ENCODE results near the gene GGT6.
"Not testable (repeated sequence)": the region's sequence is repeated elsewhere in the genome, so short reads cannot be mapped to it uniquely, and the experiment has no call there.

GGT6 gene

DNA sequence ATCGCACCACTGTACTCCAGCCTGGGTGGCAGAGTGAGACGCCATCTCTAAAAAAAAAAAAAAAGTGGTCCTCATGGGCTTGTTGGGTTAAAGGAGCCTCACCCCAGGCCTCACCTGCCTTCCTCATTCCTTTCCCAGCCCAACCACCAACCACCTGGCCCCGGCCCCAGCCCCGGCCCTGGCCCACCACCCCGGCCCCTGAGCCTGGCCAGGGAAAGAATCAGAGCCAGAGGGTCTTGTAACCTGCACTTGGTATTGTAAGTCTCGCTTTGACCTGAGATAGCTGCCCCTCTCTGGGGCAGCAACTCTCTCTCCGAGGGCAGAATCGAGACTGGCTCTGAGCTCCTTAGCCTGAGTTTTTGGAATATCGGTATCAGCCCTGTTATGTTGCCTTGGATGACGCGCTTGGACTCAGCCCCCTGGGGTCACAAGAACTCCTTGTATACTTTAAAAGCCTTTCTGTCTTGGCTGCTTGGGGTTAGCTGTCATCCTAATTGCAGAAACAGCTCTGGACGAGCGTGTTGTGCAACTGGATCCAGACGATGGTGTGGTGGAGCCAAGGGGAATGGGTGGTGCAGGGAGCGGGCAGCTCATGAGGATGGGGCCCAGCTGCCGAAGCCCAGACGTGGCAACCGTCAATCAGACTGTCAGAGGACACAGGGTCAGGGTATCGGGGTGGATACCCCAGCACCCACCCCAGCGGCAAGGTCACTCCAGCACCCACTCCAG, 38.6 kb upstream of the GGT6 start:
- Mint-ChIP-seq H3K4me1 (peaks cover 54% of the 10 kb centered on the region), H3K36me3 (ENCODE audit: low read depth) (peaks cover 14% of the 10 kb centered on the region), H3K4me3 (peak overlapping the region; percentile 21 to 56 (median 52)), H3K27ac (peak overlapping the region; percentile 96 to 98 (median 97)), H3K9me3 (no peaks in the 10 kb centered on the region), H3K27me3 (ENCODE audit: low read depth) (no peaks in the 10 kb centered on the region)
- TF ChIP-seq, protein P1, sequence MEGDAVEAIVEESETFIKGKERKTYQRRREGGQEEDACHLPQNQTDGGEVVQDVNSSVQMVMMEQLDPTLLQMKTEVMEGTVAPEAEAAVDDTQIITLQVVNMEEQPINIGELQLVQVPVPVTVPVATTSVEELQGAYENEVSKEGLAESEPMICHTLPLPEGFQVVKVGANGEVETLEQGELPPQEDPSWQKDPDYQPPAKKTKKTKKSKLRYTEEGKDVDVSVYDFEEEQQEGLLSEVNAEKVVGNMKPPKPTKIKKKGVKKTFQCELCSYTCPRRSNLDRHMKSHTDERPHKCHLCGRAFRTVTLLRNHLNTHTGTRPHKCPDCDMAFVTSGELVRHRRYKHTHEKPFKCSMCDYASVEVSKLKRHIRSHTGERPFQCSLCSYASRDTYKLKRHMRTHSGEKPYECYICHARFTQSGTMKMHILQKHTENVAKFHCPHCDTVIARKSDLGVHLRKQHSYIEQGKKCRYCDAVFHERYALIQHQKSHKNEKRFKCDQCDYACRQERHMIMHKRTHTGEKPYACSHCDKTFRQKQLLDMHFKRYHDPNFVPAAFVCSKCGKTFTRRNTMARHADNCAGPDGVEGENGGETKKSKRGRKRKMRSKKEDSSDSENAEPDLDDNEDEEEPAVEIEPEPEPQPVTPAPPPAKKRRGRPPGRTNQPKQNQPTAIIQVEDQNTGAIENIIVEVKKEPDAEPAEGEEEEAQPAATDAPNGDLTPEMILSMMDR (IDR thresholded peaks at IDR 0.05; ENCODE audit: unreplicated experiment in 3 of 3), result no peak

DNA sequence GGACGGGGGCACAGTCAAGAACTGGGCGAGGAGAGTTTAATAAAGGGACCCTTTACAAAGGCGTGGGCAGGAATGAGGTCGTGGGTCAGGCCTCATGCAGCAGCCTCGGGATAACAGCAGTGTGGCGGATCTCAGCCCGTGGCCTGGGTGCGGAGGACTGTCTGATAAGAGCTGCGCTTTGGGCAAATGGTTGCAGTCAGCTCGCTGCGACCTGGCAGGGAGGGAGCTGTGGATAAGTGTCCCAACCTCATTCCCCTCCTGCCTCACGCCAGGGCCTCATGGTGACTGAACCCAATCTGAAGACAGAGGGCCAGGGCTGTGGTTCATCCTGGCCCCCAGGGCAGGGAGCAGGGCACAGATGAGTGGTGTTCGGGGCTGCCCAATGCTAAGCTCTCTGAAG, 37.6 kb upstream of the GGT6 start:
- Mint-ChIP-seq H3K27ac (peak overlapping the region; percentile 25 to 78 (median 64)), H3K4me3 (no peak overlapping the region), H3K36me3 (ENCODE audit: low read depth) (peaks cover 18% of the 10 kb centered on the region), H3K9me3 (no peaks in the 10 kb centered on the region), H3K27me3 (ENCODE audit: low read depth) (no peaks in the 10 kb centered on the region), H3K4me1 (peaks cover 51% of the 10 kb centered on the region)
- TF ChIP-seq, protein P1 (IDR thresholded peaks at IDR 0.05; ENCODE audit: unreplicated experiment in 3 of 3), result no peak

DNA sequence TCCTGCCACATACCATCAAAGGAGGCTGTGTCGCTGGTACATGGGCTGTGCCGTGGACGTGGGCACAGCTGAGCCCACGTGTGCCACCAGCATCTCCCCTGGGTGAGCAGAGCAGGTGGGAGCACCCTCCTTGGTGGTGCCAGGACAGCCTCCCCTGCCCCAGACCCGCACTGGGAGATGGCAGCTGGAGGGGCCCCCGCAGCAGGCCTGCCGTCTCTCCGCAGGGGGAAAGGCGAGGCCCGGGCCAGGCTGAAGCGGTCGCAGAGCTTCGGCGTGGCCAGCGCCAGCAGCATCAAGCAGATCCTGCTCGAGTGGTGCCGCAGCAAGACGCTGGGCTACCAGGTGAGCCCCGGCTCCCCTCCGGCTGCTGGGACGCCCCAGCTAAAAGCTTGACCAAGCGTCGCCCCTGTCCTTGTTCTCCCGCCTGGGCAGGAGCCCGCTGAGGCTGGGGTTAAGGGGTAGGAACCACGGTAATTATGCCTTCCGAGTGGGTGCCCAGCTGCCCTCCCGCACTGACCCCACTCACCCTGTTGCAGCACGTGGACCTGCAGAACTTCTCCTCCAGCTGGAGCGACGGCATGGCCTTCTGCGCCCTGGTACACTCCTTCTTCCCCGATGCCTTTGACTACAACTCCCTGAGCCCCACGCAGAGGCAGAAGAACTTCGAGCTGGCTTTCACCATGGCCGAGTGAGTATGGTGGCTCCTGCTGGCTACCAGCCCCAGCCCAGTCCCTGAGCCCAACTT, 36.4 kb upstream of the GGT6 start:
- no peak overlapping the region for H3K27ac Mint-ChIP-seq
- TF ChIP-seq, protein P1 (IDR thresholded peaks at IDR 0.05; ENCODE audit: unreplicated experiment in 3 of 3), result no peak
- H3K4me3 Mint-ChIP-seq, result peak overlapping the region in 1 of 3 experiments; percentile 28
- H3K9me3 Mint-ChIP-seq, result no peaks in the 10 kb centered on the region
- H3K36me3 Mint-ChIP-seq (ENCODE audit: low read depth), result peaks cover 18% of the 10 kb centered on the region
- peaks cover 43% of the 10 kb centered on the region for H3K4me1 Mint-ChIP-seq
- no peaks in the 10 kb centered on the region for H3K27me3 Mint-ChIP-seq (ENCODE audit: low read depth)

DNA sequence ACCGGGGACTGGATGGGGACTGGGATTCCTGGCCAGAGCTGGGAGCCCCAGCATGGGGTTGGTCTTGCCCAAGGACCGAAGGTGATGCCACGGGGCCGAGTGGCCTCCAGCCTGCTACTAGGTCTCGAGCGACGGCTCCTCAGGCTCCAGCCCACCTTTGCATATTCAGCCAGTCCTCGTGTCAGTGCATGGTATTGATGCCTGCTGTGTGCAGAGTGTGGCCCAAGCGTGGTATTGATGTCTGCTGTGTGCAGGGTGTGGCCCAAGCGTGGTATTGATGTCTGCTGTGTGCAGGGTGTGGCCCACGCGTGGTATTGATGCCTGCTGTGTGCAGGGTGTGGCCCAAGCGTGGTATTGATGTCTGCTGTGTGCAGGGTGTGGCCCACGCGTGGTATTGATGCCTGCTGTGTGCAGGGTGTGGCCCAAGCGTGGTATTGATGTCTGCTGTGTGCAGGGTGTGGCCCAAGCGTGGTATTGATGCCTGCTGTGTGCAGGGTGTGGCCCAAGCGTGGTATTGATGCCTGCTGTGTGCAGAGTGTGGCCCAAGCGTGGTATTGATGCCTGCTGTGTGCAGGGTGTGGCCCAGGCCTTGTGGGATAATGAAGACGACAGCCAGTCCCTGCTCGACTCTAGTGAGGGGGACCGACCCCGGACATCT, 35.4 kb upstream of the GGT6 start:
- H3K4me1 Mint-ChIP-seq, result peaks cover 39% of the 10 kb centered on the region
- H3K27ac Mint-ChIP-seq; H3K9me3 Mint-ChIP-seq; H3K27me3 Mint-ChIP-seq (ENCODE audit: low read depth); H3K4me3 Mint-ChIP-seq: not testable (repeated sequence)
- H3K36me3 Mint-ChIP-seq (ENCODE audit: low read depth), result peaks cover 17% of the 10 kb centered on the region

DNA sequence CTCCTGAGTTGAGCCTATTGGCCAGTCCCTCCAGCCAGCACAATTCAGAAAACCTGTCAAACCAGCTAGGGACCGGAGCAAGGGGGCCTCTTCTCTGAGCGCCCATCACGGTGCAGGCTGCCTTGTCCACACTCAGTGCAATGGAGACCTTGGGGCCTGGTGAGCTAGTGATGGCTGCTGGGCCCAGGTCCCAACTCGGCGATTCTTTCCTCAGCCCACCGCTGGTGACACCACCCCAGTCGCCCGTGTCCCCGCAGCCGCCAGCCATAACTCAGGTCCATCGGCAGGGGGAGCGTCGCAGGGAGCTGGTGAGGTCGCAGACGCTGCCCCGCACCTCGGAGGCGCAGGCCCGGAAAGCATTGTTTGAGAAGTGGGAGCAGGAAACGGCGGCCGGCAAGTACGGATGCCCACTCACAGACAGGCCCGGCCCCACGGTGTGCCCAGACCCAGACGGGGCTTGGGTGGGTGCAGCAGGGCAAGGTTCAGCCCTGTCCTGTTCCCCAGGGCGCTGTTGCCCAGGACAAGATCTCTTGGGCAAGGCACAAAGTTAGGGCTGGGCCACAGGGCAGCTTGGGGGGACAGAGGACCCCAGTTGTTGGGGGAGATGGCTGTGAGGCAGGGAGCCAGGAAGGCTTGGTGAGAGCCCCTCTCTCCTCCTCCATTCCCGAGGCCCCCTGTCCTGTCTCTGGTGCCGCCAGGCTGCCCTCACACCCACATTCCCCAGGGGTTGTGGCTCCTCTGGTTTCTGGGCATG, 34.7 kb upstream of the GGT6 start:
- peaks cover 38% of the 10 kb centered on the region for H3K4me1 Mint-ChIP-seq
- TF ChIP-seq, protein P1 (IDR thresholded peaks at IDR 0.05; ENCODE audit: unreplicated experiment in 3 of 3), result peak; percentile 16 to 50 (median 29)

DNA sequence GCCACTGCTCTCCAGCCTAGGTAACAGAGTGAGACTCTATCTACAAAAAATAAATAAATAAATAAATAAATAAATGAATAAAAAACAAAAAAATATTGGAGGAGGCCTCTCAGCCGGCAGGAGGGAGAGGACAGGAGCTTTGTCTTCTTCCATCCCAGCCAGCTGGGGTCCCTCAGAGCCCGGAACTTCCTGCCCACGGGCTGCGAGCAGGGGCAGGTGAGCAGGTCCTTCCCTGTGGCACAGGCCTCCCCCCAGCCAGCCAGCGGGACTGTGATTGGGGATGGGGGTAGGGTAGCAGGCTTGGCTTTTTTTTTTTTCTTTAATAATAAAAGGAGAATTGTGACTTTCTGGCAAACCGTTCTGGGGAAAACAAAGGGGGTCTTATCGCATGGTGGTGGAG, 34.0 kb upstream of the GGT6 start:
- peaks cover 4% of the 10 kb centered on the region for H3K27me3 Mint-ChIP-seq (ENCODE audit: low read depth)
- H3K36me3 Mint-ChIP-seq (ENCODE audit: low read depth), result peaks cover 15% of the 10 kb centered on the region
- no peak overlapping the region for H3K4me3 Mint-ChIP-seq
- TF ChIP-seq, protein P1 (IDR thresholded peaks at IDR 0.05; ENCODE audit: unreplicated experiment in 3 of 3), result no peak
- peak overlapping the region; percentile 54 to 74 (median 55) for H3K27ac Mint-ChIP-seq
- peaks cover 34% of the 10 kb centered on the region for H3K4me1 Mint-ChIP-seq
- no peaks in the 10 kb centered on the region for H3K9me3 Mint-ChIP-seq

More for the DNA sequence above, 34.7 kb upstream of the GGT6 start:
- H3K27ac Mint-ChIP-seq, result peak overlapping the region; percentile 54 to 74 (median 55)
- H3K27me3 Mint-ChIP-seq (ENCODE audit: low read depth), result peaks cover 4% of the 10 kb centered on the region
- H3K9me3 Mint-ChIP-seq, result no peaks in the 10 kb centered on the region
- no peak overlapping the region for H3K4me3 Mint-ChIP-seq
- peaks cover 15% of the 10 kb centered on the region for H3K36me3 Mint-ChIP-seq (ENCODE audit: low read depth)
